HepG2 (cell line): ENCODE results near the gene PDZRN4. TPM values are rescaled to one million over a fixed set of nuclear protein-coding genes. Genes with fewer than 3 reads are reported as not detected.

Experiments
- ZSCAN9 ChIP-seq: IDR thresholded peaks from 2 replicates; pipeline ENCODE4 v1.6.1; 2016; ENCODE audit warnings: borderline replicate concordance
- polyA plus RNA-seq, 8 experiments: library from polyadenylated mRNA; depleted of rRNA in 3 of 8; stranded (reverse) in 7 of 8; unstranded in 1 of 8; fragments of >200 nt; fragmentation: Illumina TruSeq in 4 of 8; extraction: Trizol in 4 of 8; gene quantifications; 2 replicates each; pipeline versions ENCODE4 v1.2.1 to v1.2.3, GENCODE V29; 2011 to 2016; ENCODE audit warnings: low read depth in 4 of 8, missing spikeins in 1 of 8, mixed read lengths in 1 of 8; ENCODE audit not compliant: insufficient read depth in 1 of 8
- total RNA-seq, 5 experiments: library from RNA; depleted of rRNA; stranded (reverse); fragments of >200 nt; fragmentation: Illumina TruSeq; extraction: Trizol; gene quantifications; 2 replicates each; pipeline ENCODE4 v1.2.3, GENCODE V29; 2016; ENCODE audit warnings: low read depth in 1 of 5
- TF ChIP-seq, protein P1 (sequence below): sonication (generic); formaldehyde crosslinking; IDR thresholded peaks from 2 replicates; pipeline ENCODE4 v1.4.0; 2020; ENCODE audit warnings: mild to moderate bottlenecking, missing genetic modification reagents, borderline replicate concordance
- TF ChIP-seq, protein P2 (sequence below): IDR thresholded peaks from 2 replicates; pipeline ENCODE4 v1.6.1; 2012; ENCODE audit warnings: low read length, improper control_type of control experiment
- TF ChIP-seq, protein P3 (sequence below): sonication (generic); formaldehyde crosslinking; IDR thresholded peaks from 2 replicates; pipeline ENCODE4 v1.5.0; 2020; ENCODE audit warnings: missing genetic modification reagents
- TF ChIP-seq, protein P4 (sequence below): sonication (generic); formaldehyde crosslinking; IDR thresholded peaks from 2 replicates; pipeline ENCODE4 v1.4.0; 2020; ENCODE audit warnings: low read depth, mild to moderate bottlenecking, missing genetic modification reagents

PDZRN4 gene
- total and polyA plus RNA-seq, 2 of the 13 experiments (the other 11 are each of a cell fraction or from before 2014, with no cell fraction given) = not detected

DNA sequence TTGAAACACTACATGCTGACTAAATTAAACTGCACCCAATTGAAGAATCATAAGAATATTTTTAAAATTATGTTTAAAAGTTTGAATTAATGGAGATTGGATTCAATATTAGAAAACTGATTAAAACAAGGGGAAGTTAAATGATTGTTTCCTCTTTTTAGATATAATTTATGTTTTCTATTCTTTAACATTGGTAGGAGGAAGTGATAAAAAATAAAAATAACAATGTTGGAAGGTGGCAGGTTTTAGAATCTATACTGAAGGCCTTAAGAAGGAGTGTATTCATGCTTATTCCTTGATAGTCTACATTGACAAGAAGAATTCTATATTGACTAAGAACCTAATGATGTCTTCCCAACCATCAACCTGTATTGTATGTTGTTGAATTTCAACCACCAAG is 168.1 kb downstream of the PDZRN4 start (continued):
- TF ChIP-seq, protein P1, sequence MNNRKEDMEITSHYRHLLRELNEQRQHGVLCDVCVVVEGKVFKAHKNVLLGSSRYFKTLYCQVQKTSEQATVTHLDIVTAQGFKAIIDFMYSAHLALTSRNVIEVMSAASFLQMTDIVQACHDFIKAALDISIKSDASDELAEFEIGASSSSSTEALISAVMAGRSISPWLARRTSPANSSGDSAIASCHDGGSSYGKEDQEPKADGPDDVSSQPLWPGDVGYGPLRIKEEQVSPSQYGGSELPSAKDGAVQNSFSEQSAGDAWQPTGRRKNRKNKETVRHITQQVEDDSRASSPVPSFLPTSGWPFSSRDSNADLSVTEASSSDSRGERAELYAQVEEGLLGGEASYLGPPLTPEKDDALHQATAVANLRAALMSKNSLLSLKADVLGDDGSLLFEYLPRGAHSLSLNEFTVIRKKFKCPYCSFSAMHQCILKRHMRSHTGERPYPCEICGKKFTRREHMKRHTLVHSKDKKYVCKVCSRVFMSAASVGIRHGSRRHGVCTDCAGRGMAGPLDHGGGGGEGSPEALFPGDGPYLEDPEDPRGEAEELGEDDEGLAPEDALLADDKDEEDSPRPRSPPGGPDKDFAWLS (CRISPR knock-in tag) = no peak
- TF ChIP-seq, protein P2, sequence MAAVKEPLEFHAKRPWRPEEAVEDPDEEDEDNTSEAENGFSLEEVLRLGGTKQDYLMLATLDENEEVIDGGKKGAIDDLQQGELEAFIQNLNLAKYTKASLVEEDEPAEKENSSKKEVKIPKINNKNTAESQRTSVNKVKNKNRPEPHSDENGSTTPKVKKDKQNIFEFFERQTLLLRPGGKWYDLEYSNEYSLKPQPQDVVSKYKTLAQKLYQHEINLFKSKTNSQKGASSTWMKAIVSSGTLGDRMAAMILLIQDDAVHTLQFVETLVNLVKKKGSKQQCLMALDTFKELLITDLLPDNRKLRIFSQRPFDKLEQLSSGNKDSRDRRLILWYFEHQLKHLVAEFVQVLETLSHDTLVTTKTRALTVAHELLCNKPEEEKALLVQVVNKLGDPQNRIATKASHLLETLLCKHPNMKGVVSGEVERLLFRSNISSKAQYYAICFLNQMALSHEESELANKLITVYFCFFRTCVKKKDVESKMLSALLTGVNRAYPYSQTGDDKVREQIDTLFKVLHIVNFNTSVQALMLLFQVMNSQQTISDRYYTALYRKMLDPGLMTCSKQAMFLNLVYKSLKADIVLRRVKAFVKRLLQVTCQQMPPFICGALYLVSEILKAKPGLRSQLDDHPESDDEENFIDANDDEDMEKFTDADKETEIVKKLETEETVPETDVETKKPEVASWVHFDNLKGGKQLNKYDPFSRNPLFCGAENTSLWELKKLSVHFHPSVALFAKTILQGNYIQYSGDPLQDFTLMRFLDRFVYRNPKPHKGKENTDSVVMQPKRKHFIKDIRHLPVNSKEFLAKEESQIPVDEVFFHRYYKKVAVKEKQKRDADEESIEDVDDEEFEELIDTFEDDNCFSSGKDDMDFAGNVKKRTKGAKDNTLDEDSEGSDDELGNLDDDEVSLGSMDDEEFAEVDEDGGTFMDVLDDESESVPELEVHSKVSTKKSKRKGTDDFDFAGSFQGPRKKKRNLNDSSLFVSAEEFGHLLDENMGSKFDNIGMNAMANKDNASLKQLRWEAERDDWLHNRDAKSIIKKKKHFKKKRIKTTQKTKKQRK = no peak
- TF ChIP-seq, protein P3, sequence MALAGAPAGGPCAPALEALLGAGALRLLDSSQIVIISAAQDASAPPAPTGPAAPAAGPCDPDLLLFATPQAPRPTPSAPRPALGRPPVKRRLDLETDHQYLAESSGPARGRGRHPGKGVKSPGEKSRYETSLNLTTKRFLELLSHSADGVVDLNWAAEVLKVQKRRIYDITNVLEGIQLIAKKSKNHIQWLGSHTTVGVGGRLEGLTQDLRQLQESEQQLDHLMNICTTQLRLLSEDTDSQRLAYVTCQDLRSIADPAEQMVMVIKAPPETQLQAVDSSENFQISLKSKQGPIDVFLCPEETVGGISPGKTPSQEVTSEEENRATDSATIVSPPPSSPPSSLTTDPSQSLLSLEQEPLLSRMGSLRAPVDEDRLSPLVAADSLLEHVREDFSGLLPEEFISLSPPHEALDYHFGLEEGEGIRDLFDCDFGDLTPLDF = no peak
- no peak for TF ChIP-seq ZSCAN9 (CRISPR knock-in tag)
- TF ChIP-seq, protein P4, sequence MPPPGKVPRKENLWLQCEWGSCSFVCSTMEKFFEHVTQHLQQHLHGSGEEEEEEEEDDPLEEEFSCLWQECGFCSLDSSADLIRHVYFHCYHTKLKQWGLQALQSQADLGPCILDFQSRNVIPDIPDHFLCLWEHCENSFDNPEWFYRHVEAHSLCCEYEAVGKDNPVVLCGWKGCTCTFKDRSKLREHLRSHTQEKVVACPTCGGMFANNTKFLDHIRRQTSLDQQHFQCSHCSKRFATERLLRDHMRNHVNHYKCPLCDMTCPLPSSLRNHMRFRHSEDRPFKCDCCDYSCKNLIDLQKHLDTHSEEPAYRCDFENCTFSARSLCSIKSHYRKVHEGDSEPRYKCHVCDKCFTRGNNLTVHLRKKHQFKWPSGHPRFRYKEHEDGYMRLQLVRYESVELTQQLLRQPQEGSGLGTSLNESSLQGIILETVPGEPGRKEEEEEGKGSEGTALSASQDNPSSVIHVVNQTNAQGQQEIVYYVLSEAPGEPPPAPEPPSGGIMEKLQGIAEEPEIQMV (CRISPR knock-in tag) = no peak
